ENCODE measurements around the gene NCKAP5. TPM values are rescaled to one million over a fixed set of nuclear protein-coding genes. Genes with fewer than 3 reads are reported as not detected.

Gene NCKAP5
- total RNA-seq, 1 experiment from 2014 or later, result 0.47 TPM

GRCh38 chr2:132780651-132781050, 787.6 kb downstream of the NCKAP5 start:
- DNase-seq (ENCODE audit: low read depth), result no peak

- no peak for DNase-seq (ENCODE audit: low read depth)
Measured at GRCh38 chr2:132779206-132779721, 789.0 kb downstream of the NCKAP5 start.

- DNase-seq (ENCODE audit: low read depth), result peak; percentile 24
Measured at GRCh38 chr2:132776287-132776686, 792.0 kb downstream of the NCKAP5 start.

GRCh38 chr2:132774189-132774588, 794.1 kb downstream of the NCKAP5 start:
- DNase-seq (ENCODE audit: low read depth), result no peak

GRCh38 chr2:132773331-132773730, 794.9 kb downstream of the NCKAP5 start:
- no peak for DNase-seq (ENCODE audit: low read depth)

GRCh38 chr2:132772340-132772739, 795.9 kb downstream of the NCKAP5 start:
- no peak for DNase-seq (ENCODE audit: low read depth)

GRCh38 chr2:132766573-132766972, 801.7 kb downstream of the NCKAP5 start:
- DNase-seq (ENCODE audit: low read depth), result no peak

GRCh38 chr2:132761437-132761836, 806.8 kb downstream of the NCKAP5 start:
- DNase-seq (ENCODE audit: low read depth), result no peak

- no peak for DNase-seq (ENCODE audit: low read depth)
Measured at GRCh38 chr2:132760971-132761370, 807.3 kb downstream of the NCKAP5 start.

GRCh38 chr2:132760405-132760804, 807.9 kb downstream of the NCKAP5 start:
- no peak for DNase-seq (ENCODE audit: low read depth)

- DNase-seq (ENCODE audit: low read depth), result no peak
Measured at GRCh38 chr2:132758995-132759394, 809.3 kb downstream of the NCKAP5 start.

GRCh38 chr2:132757676-132758075, 810.6 kb downstream of the NCKAP5 start:
- no peak for DNase-seq (ENCODE audit: low read depth)

GRCh38 chr2:132757002-132757589, 811.2 kb downstream of the NCKAP5 start:
- no peak for DNase-seq (ENCODE audit: low read depth)

GRCh38 chr2:132754867-132755472, 813.3 kb downstream of the NCKAP5 start:
- no peak for DNase-seq (ENCODE audit: low read depth)

GRCh38 chr2:132754392-132754791, 813.9 kb downstream of the NCKAP5 start:
- DNase-seq (ENCODE audit: low read depth), result no peak

GRCh38 chr2:132752421-132753206, 815.6 kb downstream of the NCKAP5 start:
- no peak for DNase-seq (ENCODE audit: low read depth)

- DNase-seq (ENCODE audit: low read depth), result no peak
Measured at GRCh38 chr2:132751836-132752235, 816.4 kb downstream of the NCKAP5 start.

GRCh38 chr2:132750606-132751005, 817.7 kb downstream of the NCKAP5 start:
- no peak for DNase-seq (ENCODE audit: low read depth)

GRCh38 chr2:132747046-132747445, 821.2 kb downstream of the NCKAP5 start:
- DNase-seq (ENCODE audit: low read depth), result no peak

- no peak for DNase-seq (ENCODE audit: low read depth)
Measured at GRCh38 chr2:132741754-132742153, 826.5 kb downstream of the NCKAP5 start.

GRCh38 chr2:132740081-132740720, 828.1 kb downstream of the NCKAP5 start:
- DNase-seq (ENCODE audit: low read depth), result no peak

GRCh38 chr2:132738223-132738622, 830.0 kb downstream of the NCKAP5 start:
- DNase-seq (ENCODE audit: low read depth), result no peak

All from HT1080 (cell line).